Glomerular visceral epithelial cell (primary cell): ENCODE measurements around the gene DRC7.
A peak's percentile ranks its signal among the peaks of the same experiment; 100 is the strongest.
"Not testable (repeated sequence)": the region's sequence is repeated elsewhere in the genome, so short reads cannot be mapped to it uniquely, and the experiment has no call there.

Source experiments
- DNase-seq: peaks from one replicate; pipeline ENCODE4 v3.0.0-alpha.2; 2016; ENCODE audit errors: extremely low spot score

The DRC7 gene

DNA sequence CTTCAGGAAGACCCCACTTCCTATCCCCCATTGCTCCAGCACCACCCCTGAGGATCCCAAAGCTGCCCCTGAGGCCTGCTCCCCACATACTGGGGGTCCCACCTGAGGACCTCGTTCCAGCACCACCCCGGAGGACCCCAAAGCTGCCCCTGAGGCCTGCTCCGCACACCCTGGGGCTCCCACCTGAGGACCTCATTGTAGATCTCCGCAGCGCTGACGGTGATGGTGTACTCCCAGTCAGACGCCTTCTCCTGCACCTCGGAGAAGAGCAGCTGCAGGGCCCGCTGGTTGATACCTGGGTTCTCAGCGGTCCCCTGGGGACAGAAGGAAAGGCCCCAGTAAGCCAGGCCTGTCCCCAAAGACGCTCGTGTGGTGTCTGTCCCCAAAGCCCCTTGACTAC lies 67.4 kb downstream of the DRC7 start:
- DNase-seq: no peak

DNA sequence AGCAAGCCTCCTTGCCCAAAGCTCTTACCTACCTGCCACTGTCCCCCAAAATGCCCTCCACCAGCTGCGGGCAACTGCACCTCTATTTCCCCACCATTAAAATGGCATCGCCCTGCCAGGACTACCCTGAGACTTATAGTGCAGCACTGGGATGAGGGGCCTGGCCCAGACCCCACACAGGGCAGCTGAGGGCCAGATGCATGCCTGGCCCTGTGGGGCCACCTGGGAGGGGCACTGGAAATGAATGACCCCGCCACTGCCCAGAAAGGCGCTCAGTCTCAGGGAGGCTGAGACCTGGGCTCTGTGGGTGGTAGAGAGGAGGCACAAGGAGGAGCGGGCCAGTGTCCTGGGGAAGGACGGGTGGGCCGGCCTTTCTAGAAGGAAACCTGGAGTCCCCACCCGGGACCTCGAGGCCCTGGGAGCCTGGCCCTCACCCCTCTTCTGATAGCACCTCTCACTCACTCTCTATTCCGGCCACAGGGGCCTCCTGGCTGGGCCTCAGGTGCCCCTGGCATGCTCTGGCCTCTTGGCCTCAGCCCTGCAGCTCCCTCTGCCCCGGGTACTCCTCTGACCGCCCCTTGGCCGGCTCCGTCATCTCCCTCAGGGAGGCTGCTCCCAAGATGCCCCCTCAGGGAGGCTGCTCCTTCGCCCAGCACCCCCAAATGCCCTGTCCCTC lies 67.9 kb downstream of the DRC7 start:
- DNase-seq: no peak

GRCh38 chr16:57763285-57764005 lies 68.8 kb downstream of the DRC7 start:
- no peak for DNase-seq

- no peak for DNase-seq
Observed at GRCh38 chr16:57764006-57764340, 69.4 kb downstream of the DRC7 start.

GRCh38 chr16:57764341-57765159 lies 69.9 kb downstream of the DRC7 start:
- peak; percentile 89 for DNase-seq

- no peak for DNase-seq
Observed at GRCh38 chr16:57765160-57765728, 70.6 kb downstream of the DRC7 start.

DNA sequence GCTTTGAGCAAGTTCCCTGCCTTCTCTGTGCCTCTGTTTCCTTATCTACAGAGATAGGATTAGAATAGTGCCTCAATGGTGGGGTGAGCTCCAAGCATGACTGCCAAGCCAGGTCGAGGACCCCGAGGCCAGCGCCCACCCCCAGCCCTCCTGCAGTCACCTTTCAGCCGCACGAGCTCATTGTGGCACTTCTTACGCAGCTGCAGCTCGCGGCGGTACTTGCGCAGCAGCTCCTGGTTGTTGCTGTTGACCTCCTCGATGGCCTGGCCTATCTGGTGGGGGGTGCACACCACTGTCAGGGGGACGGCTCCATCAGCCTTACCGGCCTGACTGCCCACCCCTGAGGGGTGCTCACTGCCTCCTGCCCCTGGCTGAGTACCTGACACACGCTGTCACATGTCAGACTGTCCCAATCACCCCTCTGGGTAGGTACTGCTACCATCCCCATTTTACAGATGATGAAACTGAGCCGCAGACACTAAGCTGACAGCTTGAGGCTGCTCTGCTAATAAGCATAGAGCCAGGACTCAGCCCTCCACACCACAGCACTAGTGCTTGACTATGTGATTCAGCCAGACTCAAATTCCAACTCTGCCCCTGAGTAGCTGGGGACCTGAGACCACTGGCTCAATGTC lies 72.2 kb downstream of the DRC7 start:
- DNase-seq: no peak

GRCh38 chr16:57769541-57770145 lies 75.0 kb downstream of the DRC7 start:
- DNase-seq: no peak

DNA sequence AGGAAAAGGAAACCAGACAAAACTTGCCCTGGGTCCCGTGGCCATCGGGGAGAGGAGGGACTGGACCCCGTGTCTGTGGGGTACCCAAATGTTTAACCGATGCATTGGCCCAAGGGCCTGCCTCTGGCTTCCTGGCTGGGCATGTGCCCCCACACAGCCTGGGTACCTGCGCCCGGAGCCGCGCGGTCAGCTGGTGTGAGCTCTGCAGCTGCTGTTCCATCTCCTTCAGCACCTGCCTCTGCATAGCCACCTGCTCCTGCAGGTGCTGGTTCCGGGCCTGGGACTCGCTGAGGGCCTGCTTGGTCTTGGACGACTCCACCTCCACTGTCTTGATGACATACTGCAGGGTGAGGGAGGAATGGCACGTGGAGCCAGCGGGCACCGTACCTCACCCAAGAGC lies 75.8 kb downstream of the DRC7 start:
- DNase-seq: no peak

DNA sequence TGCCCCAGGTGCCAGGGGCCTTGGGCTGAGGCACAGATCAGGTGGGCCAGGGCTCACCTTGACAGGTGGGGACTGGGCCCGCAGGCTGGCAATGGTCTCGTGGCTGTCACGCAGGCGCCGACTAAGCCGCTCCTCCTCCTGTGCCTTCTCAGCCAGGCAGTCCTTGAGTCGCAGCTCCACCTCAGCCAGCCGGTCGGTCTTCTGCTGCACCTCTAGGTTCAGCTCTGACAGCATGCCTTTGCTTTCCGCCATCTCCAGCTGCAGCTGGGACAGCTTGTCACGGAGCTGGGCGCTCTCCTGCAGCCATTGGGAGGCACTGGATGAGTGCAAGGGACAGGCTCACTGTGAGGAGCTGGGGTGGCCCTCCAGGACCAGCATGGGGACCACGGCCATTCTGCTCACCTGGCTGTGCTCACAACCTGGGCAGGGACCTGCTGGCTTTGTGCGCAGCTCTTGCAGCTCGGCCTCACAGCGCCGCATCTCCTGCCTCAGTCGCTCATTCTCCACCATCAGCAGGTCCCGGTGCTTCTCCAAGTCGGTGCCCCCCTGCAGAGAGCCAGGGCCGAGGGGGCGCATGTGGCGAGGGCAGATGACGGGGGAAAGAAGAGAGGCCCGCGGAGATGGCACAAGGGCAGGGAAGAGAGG lies 76.7 kb downstream of the DRC7 start:
- no peak for DNase-seq

DNA sequence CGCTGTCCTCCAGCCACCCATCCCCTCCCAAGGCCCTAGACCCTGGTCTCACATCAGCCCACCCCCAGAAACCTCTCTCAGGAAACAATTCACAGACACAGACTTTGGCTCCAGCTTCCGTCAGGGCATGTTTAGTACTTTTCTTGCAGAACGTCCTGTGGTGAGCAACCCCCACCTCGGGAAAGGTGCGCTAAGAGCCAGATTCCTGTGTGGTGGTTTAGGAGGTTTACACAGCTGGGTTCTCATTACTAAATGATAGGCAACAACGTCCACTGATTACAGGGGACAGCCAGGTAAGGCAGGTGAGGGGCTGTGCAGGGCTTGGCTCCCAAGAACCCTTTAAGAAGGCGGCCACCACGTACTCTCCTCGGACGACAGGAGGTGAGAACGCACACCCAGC lies 78.4 kb downstream of the DRC7 start:
- DNase-seq: no peak

- peak; percentile 41 for DNase-seq
Observed at GRCh38 chr16:57773655-57774295, 79.2 kb downstream of the DRC7 start.

GRCh38 chr16:57774705-57775285 lies 80.2 kb downstream of the DRC7 start:
- no peak for DNase-seq

DNA sequence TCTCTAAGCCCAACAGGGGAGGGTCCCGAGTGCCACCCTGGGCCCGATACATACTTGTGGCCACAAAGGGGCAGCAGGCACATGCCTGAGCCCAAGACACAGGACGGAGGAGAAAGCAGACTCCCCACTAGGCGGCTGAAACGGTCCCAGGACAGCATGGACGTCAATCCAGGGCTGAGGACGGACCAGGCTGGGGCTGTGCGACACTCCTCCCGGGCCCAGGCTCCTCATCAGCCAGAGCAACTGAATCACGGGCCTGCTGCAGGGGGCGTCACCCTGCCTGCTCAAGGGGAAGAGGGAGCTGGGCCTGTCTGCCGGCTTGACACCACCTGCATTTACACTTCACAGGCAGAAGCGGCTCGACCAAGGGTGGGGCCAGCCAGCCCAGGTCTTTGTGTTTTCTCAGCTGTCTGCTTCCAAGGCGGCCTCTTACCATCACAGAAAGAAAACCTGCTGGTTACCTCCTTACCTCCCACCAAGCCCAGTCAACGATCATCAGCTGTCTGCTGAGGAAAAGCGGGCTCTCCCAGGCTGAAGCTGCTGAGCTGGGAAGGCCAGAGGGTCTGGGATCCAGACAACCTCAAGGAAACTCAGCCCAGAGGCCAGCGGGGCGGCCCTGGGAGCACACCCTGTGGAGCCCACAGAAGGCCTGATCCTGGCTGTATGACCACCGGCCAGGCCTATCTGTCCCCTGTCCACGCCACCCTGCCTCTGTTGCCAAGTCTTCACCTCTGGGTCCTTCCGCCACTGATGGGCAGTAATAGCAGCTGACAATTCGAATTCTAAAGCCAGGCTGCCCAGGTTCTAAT lies 81.3 kb downstream of the DRC7 start:
- DNase-seq: no peak

- DNase-seq: no peak
Observed at GRCh38 chr16:57778658-57779057, 84.1 kb downstream of the DRC7 start.

- not testable (repeated sequence) for DNase-seq
Observed at GRCh38 chr16:57779836-57780235, 85.2 kb downstream of the DRC7 start.

- no peak for DNase-seq
Observed at GRCh38 chr16:57781349-57781740, 86.7 kb downstream of the DRC7 start.
